Astrocyte of the spinal cord (primary cell): ENCODE results near the gene GJB1.

Experiments used
- DNase-seq: peaks from one replicate; pipeline ENCODE4 v3.0.0; 2011; ENCODE audit warnings: low read depth, low spot score
- H3K4me3 ChIP-seq: 2 replicates; pipeline ENCODE4 v1.5.1; 2011; ENCODE audit warnings: low read depth, mild to moderate bottlenecking, low read length, moderate library complexity
- in situ Hi-C: cut with HindIII; loops from 2 replicates; pipeline ENCODE4 v1.10.0; 2017; ENCODE audit warnings: low sequenced_read_pairs
- TF ChIP-seq, protein P1 (sequence below): IDR thresholded peaks from 2 replicates; pipeline ENCODE4 v1.5.1; 2012; ENCODE audit warnings: low read depth, mild to moderate bottlenecking, low read length, inconsistent platforms

GJB1 gene

DNA sequence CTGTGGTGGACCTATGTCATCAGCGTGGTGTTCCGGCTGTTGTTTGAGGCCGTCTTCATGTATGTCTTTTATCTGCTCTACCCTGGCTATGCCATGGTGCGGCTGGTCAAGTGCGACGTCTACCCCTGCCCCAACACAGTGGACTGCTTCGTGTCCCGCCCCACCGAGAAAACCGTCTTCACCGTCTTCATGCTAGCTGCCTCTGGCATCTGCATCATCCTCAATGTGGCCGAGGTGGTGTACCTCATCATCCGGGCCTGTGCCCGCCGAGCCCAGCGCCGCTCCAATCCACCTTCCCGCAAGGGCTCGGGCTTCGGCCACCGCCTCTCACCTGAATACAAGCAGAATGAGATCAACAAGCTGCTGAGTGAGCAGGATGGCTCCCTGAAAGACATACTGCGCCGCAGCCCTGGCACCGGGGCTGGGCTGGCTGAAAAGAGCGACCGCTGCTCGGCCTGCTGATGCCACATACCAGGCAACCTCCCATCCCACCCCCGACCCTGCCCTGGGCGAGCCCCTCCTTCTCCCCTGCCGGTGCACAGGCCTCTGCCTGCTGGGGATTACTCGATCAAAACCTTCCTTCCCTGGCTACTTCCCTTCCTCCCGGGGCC is 1.2 kb downstream of the GJB1 start:
- in situ Hi-C loops, result no loop called here
- no peak overlapping the region for H3K4me3 ChIP-seq
- no peak for DNase-seq
- TF ChIP-seq, protein P1, sequence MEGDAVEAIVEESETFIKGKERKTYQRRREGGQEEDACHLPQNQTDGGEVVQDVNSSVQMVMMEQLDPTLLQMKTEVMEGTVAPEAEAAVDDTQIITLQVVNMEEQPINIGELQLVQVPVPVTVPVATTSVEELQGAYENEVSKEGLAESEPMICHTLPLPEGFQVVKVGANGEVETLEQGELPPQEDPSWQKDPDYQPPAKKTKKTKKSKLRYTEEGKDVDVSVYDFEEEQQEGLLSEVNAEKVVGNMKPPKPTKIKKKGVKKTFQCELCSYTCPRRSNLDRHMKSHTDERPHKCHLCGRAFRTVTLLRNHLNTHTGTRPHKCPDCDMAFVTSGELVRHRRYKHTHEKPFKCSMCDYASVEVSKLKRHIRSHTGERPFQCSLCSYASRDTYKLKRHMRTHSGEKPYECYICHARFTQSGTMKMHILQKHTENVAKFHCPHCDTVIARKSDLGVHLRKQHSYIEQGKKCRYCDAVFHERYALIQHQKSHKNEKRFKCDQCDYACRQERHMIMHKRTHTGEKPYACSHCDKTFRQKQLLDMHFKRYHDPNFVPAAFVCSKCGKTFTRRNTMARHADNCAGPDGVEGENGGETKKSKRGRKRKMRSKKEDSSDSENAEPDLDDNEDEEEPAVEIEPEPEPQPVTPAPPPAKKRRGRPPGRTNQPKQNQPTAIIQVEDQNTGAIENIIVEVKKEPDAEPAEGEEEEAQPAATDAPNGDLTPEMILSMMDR, result no peak

DNA sequence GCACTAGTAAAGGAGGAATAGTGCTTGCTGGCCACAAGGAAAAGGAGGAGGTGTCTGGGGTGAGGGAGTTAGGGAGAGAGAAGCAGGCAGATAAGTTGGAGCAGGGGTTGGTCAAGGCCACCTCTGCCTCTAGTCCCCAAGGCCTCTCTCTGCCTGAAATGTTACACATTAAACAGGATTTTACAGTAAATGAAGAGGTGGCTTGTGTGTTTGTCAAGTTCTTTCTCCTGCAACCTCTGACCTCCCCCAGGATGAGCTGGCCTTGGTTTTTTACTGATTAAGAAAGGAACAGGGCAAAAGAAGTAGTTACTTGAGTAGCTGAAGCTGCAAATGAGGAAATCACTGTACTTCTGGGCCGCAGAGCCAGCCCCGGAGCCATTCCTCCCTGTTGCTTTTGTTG is 2.0 kb downstream of the GJB1 start:
- TF ChIP-seq, protein P1, result no peak
- no peak for DNase-seq
- no peak overlapping the region for H3K4me3 ChIP-seq
- in situ Hi-C loops, result no loop called here

DNA sequence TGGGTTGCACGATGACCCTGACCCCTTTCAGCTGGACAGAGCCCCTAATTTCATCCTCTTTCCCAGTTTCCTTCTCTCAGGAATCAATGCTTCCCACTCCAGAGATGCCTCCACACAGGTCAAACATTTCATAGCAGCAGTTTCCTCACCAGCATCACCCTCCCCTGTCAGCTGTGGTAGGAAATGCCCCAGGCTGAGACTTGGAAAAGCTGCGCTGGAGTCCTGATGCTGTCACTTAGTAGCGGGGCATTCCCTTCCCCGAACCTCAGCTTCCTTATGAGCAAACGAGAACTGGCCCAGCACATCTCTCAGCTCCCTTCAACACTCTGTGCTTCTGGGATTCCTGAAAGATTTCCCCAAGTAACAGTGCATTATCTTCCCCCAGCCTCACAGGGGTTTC is 2.7 kb downstream of the GJB1 start:
- no peak overlapping the region for H3K4me3 ChIP-seq
- TF ChIP-seq, protein P1, result no peak
- DNase-seq, result no peak
- in situ Hi-C loops, result no loop called here

DNA sequence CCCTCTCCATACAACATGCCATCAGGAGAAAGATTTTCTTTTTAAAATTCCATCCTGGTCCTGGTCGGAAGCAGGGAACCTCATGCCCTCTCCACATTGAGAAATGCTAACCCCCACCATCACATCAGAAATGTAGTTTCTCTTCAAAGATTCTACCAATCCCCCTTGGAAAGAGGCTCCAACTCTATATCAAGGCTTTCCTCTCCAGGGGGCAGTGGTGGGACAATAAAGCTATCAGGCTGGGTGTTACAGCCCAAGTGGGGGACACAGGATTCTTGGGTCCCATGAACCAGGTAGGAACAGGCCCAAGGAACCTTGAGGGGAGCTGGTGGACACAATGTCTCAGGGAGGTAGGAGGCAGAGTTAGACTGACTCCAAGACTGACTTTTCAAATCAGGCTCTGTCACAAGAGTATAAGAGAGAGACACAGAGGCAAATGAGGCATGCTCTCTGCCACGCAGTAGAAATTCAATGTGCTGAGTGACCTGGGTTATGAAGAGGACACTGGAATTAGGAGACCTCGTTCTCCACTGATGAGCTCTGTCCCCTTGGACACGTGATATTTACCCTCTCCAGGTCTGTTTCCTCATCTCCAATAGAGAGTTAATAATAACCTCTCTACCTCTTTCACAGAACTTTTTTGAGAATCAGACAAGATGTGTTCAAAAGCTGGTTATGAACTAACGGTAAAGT is 4.5 kb downstream of the GJB1 start:
- DNase-seq, result no peak
- no peak overlapping the region for H3K4me3 ChIP-seq
- in situ Hi-C loops, result no loop called here
- TF ChIP-seq, protein P1, result peak; percentile 9

DNA sequence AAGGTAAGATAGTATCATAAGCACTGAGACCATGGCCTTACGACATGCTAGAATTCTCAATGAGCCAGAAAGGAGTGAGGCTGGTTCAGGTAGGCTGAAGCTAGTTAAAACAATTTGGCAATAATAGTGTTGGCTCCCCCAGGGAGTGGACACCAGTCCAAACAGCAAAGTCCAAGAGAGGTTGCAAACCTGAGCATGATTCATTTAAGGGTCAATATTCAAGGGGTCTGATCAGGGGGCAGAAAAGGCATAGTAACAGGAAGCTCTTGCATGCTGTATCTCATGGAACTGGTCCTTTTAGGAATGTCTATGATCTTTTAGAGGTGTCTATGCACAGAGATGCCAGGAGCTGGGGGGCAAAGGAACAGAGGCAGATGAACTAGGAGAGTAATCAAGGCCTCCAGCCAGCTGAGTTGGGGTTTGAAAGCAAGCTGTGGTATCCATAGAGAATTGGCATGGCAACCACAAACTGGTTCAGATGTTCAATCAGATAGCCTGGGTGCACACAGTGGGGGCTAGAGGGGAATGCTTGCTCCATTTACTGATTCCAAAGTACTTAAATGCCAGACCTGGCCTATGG is 5.1 kb downstream of the GJB1 start:
- no peak for DNase-seq
- no peak overlapping the region for H3K4me3 ChIP-seq
- TF ChIP-seq, protein P1, result no peak
- in situ Hi-C loops, result no loop called here

DNA sequence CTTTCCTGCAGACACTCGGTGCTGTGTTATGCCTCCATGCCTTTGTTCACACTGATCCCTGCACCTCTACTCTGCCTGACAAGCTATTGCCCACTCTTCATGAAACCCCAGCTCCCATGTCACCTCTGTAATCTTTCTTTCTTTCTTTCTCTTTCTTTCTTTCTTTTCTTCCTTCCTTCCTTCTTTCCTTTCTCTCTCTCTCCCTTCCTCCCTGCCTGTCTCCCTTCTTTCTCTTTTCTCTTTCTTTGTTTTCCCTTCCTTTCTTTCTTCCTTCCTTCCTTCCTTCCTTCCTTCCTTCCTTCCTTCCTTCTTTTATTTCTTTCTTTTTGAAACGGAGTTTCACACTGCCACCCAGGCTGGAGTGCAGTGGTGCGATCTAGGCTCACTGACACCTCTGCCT is 12.5 kb downstream of the GJB1 start:
- TF ChIP-seq, protein P1, result no peak

More for the DNA sequence above, 12.5 kb downstream of the GJB1 start:
- in situ Hi-C loops, result no loop called here
- DNase-seq, result no peak
- no peak overlapping the region for H3K4me3 ChIP-seq
